ENCODE measurements around the gene ENPP7. TPM values are rescaled to one million over a fixed set of nuclear protein-coding genes. Genes with fewer than 3 reads are reported as not detected.
"Not testable (repeated sequence)": the region's sequence is repeated elsewhere in the genome, so short reads cannot be mapped to it uniquely, and the experiment has no call there.

Gene ENPP7
- total RNA-seq, 4 donors from 2014 or later = not detected

GRCh38 chr17:79758271-79758670 lies 27.5 kb downstream of the ENPP7 start:
- ATAC-seq (ENCODE audit: low FRiP score) = no peak
- no peak for DNase-seq (ENCODE audit: low spot score)
- TF ChIP-seq, protein P1, sequence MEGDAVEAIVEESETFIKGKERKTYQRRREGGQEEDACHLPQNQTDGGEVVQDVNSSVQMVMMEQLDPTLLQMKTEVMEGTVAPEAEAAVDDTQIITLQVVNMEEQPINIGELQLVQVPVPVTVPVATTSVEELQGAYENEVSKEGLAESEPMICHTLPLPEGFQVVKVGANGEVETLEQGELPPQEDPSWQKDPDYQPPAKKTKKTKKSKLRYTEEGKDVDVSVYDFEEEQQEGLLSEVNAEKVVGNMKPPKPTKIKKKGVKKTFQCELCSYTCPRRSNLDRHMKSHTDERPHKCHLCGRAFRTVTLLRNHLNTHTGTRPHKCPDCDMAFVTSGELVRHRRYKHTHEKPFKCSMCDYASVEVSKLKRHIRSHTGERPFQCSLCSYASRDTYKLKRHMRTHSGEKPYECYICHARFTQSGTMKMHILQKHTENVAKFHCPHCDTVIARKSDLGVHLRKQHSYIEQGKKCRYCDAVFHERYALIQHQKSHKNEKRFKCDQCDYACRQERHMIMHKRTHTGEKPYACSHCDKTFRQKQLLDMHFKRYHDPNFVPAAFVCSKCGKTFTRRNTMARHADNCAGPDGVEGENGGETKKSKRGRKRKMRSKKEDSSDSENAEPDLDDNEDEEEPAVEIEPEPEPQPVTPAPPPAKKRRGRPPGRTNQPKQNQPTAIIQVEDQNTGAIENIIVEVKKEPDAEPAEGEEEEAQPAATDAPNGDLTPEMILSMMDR (IDR thresholded peaks at IDR 0.05) = no peak

DNA sequence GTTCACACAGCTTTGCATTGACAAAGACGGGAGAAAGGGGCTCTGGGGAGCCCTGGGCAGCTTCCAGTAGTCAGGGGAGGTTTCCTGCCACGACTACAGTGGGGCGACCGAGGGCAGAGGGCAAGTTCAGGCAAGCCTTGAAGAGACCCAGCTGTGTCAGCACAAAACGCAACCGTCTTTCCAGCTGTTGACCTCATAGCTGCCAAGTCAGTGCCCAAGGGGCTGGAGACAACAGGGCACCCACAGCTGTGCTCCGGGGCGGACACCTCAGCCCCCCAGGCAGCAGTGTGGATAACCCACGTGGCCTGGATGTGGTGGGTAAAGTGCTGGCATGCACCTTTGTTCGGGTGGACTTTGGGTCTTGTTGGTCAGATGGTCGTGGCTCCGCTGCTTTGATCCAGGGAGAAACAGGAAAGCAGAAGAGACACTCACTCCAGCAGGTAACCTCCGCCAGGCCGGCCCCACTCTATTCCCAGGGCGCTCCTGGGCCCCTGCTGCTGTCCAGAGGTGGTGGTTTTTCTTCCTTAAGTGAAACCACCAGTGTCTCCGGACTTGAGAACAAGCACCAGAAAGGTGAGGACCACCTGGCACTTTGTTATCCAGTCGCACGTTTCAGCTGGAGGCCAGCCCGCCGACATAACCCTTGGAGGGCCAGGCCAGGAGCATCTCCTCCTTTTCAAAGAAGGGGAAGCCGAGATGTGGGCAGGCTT lies 29.6 kb downstream of the ENPP7 start:
- no peak for ATAC-seq (ENCODE audit: low FRiP score)
- TF ChIP-seq, protein P1 (IDR thresholded peaks at IDR 0.05) = no peak
- no peak for DNase-seq (ENCODE audit: low spot score)

GRCh38 chr17:79761894-79762589 lies 31.3 kb downstream of the ENPP7 start:
- ATAC-seq (ENCODE audit: low FRiP score) = no peak
- no peak for DNase-seq (ENCODE audit: low spot score)
- TF ChIP-seq, protein P1 (IDR thresholded peaks at IDR 0.05) = no peak

DNA sequence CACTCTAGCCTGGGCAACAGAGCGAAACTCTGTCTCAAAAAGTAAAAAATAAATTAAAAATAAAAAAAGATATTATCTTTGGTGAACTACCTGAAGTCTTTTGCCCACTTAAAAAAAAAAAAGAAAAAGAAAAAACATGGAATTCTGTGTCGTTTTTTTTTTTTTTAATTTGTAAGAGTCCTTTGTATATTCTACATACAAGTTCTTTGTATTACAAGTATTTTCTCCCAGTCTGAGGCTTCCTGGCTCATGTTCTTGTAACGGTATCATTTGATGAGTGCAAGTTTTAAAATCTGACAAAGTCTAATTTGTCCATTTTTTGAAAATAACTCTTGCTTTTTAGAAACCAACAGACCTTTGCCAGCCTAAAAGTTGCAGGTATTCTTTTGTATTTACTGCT lies 35.0 kb downstream of the ENPP7 start:
- TF ChIP-seq, protein P1 (IDR thresholded peaks at IDR 0.05) = no peak
- ATAC-seq (ENCODE audit: low FRiP score) (no peak), DNase-seq (ENCODE audit: low spot score) (no peak)

GRCh38 chr17:79769570-79770506 lies 39.1 kb downstream of the ENPP7 start:
- DNase-seq (ENCODE audit: low spot score) (no peak), ATAC-seq (ENCODE audit: low FRiP score) (no peak)
- TF ChIP-seq, protein P1 (IDR thresholded peaks at IDR 0.05) = no peak

- DNase-seq (ENCODE audit: low spot score) = no peak
- TF ChIP-seq, protein P1 (IDR thresholded peaks at IDR 0.05) = no peak
- no peak for ATAC-seq (ENCODE audit: low FRiP score)
Measured at GRCh38 chr17:79771276-79771675, 40.5 kb downstream of the ENPP7 start.

DNA sequence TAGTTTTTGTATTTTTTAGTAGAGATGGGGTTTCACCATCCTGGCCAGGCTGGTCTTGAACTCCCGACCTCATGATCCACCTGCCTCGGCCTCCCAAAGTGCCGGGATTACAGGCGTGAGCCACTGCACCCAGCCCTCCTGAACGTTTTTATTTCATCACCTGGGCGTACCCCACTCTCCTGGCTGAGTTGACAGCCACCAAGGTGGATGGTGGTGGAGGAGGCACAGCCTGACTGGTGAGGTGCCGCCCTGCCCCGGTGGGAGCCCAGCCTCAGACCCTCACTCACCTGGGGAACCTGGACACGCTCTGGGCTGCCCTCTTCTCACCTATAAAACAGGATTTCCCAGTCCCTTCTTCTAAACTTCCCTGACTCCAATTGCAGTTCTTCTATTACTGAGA lies 42.0 kb downstream of the ENPP7 start:
- ATAC-seq (ENCODE audit: low FRiP score); DNase-seq (ENCODE audit: low spot score): not testable (repeated sequence)

Measured in omental fat pad (tissue), 4 donors.